GM18502 (cell line): ENCODE data around the gene AURKAIP1.
"Not testable (repeated sequence)": the region's sequence is repeated elsewhere in the genome, so short reads cannot be mapped to it uniquely, and the experiment has no call there.

ENCODE experiments used
- ATAC-seq: cut with Tn5 transposase; IDR thresholded peaks from one replicate; pipeline ENCODE4 v1.9.1; 2021; ENCODE audit warnings: mild to moderate bottlenecking; ENCODE audit not compliant: unreplicated experiment, poor library complexity

AURKAIP1 gene

GRCh38 chr1:1374929-1375662, at the start of gene AURKAIP1:
TSS of gene AURKAIP1 (minus strand) at chr1:1375207. CDS start at chr1:1374756, 451 bp downstream.
- ATAC-seq, result peak; percentile 87

GRCh38 chr1:1424707-1425106, 49.7 kb upstream of the AURKAIP1 start:
- no peak for ATAC-seq

GRCh38 chr1:1423245-1423597, 48.2 kb upstream of the AURKAIP1 start:
- ATAC-seq, result no peak

- no peak for ATAC-seq
Observed at GRCh38 chr1:1422465-1423244, 47.6 kb upstream of the AURKAIP1 start.

GRCh38 chr1:1421907-1422464, 47.0 kb upstream of the AURKAIP1 start:
- ATAC-seq, result no peak

- ATAC-seq, result no peak
Observed at GRCh38 chr1:1421147-1421906, 46.3 kb upstream of the AURKAIP1 start, which contains the start of gene ANKRD65. TSS of gene ANKRD65 (minus strand) at chr1:1421276. CDS start at chr1:1421005, 271 bp downstream.

- ATAC-seq, result no peak
Observed at GRCh38 chr1:1420654-1421141, 45.7 kb upstream of the AURKAIP1 start.

GRCh38 chr1:1419813-1420653, 45.0 kb upstream of the AURKAIP1 start:
- no peak for ATAC-seq

- no peak for ATAC-seq
Observed at GRCh38 chr1:1419363-1419812, 44.4 kb upstream of the AURKAIP1 start.

- no peak for ATAC-seq
Observed at GRCh38 chr1:1418464-1419362, 43.7 kb upstream of the AURKAIP1 start.

GRCh38 chr1:1417825-1418463, 42.9 kb upstream of the AURKAIP1 start:
- ATAC-seq, result not testable (repeated sequence)

GRCh38 chr1:1417396-1417795, 42.4 kb upstream of the AURKAIP1 start:
- not testable (repeated sequence) for ATAC-seq

- no peak for ATAC-seq
Observed at GRCh38 chr1:1415751-1416150, 40.7 kb upstream of the AURKAIP1 start.

GRCh38 chr1:1412311-1412902, 37.4 kb upstream of the AURKAIP1 start:
- ATAC-seq, result not testable (repeated sequence)

- no peak for ATAC-seq
Observed at GRCh38 chr1:1411626-1412025, 36.6 kb upstream of the AURKAIP1 start.

- not testable (repeated sequence) for ATAC-seq
Observed at GRCh38 chr1:1410238-1410637, 35.2 kb upstream of the AURKAIP1 start.

GRCh38 chr1:1407636-1408318, 32.8 kb upstream of the AURKAIP1 start:
- ATAC-seq, result peak; percentile 35
